Body of pancreas (tissue), 4 donors: ENCODE measurements around the gene TPST1. TPM values are rescaled to one million over a fixed set of nuclear protein-coding genes. Genes with fewer than 3 reads are reported as not detected.

Experiments used
- ATAC-seq: fragments of 150-250 bp; one replicate; pipeline ENCODE4 v1.9.1; 2016
- DNase-seq, 4 donors: peaks; one replicate each; pipeline ENCODE4 v3.0.0-alpha.2; 2019
- H3K27ac ChIP-seq, 4 donors: fragments of 200-600 bp; sonication (generic); 1 replicate in 3 of 4; 2 replicates in 1 of 4; pipeline versions ENCODE4 v1.5.1 to v1.6.1; 2016 to 2019; ENCODE audit warnings: mild to moderate bottlenecking in 1 of 4, mixed read lengths in 1 of 4, moderate library complexity in 1 of 4
- H3K27me3 ChIP-seq, 2 donors: fragments of 200-600 bp; sonication (generic); one replicate each; pipeline ENCODE4 v1.6.0; 2016; ENCODE audit warnings: mild to moderate bottlenecking in 1 of 2
- H3K36me3 ChIP-seq, 2 donors: fragments of 200-600 bp; sonication (generic); replicated peaks in 1 of 2; 2 replicates each; pipeline ENCODE4 v1.5.1; 2016; ENCODE audit warnings: low read depth in 2 of 2; ENCODE audit not compliant: insufficient read depth in 1 of 2
- H3K4me1 ChIP-seq: fragments of 200-600 bp; sonication (generic); one replicate; pipeline ENCODE4 v1.6.0; 2016
- H3K4me3 ChIP-seq, 2 donors: fragments of 200-600 bp; sonication (generic); 1 replicate in 1 of 2; 2 replicates in 1 of 2; pipeline ENCODE4 v1.5.1; 2016 to 2019
- H3K9me3 ChIP-seq, 3 donors: fragments of 200-600 bp; sonication (generic); 1 replicate in 2 of 3; 2 replicates in 1 of 3; pipeline ENCODE4 v1.5.1; 2016
- CTCF ChIP-seq, 7 experiments: fragments of 450-650 bp in 4 of 7; fragments of 200-600 bp in 3 of 7; sonication (generic) in 3 of 7; IDR thresholded peaks; one replicate each; pipeline ENCODE4 v1.5.1; 2016 to 2019; ENCODE audit warnings: antibody characterized with exemption in 7 of 7
- POLR2A ChIP-seq, 3 donors: fragments of 450-650 bp; IDR thresholded peaks; one replicate each; pipeline ENCODE4 v1.6.1; 2016; ENCODE audit warnings: antibody characterized with exemption in 3 of 3, mild to moderate bottlenecking in 2 of 3
- WGBS, 2 donors: methylation state at CpG; one replicate each; pipeline ENCODE4 v1.1.5; 2017; 5-methylcytosine and 5-hydroxymethylcytosine counted together
- intact Hi-C: fragments of 100-400 bp; cut with DNase I; formaldehyde crosslinking; loops from one replicate; pipeline ENCODE4 v1.15.1; 2023
- total RNA-seq, 2 donors: library from RNA; depleted of rRNA; stranded (reverse); fragments of >200 nt; gene quantifications; one replicate each; pipeline ENCODE4 v1.1.0, GENCODE V29; 2016

The TPST1 gene
- total RNA-seq, 2 donors from 2014 or later, result 12.5 to 16.5 TPM

- no peaks in the 10 kb centered on the region for H3K4me1 ChIP-seq
- H3K36me3 ChIP-seq, result no peaks in the 10 kb centered on the region
- DNase-seq, result no peak
- ATAC-seq, result no peak
- H3K27me3 ChIP-seq, result no peaks in the 10 kb centered on the region
- intact Hi-C loops, result no loop called here
- H3K4me3 ChIP-seq, result no peak overlapping the region
- TF ChIP-seq POLR2A (IDR thresholded peaks at IDR 0.05) (no peak), CTCF (IDR thresholded peaks at IDR 0.05) (no peak)
- no peak overlapping the region for H3K27ac ChIP-seq
- no peaks in the 10 kb centered on the region for H3K9me3 ChIP-seq
- 70 to 95% methylated on average over 2 to 4 of the region's 4 CpGs for WGBS, 2 donors
These were observed 150.6 kb downstream of the TPST1 start for GRCh38 chr7:66355756-66356155.

- intact Hi-C loops, result no loop called here
- DNase-seq, result no peak
- no peak for ATAC-seq
These were observed 151.2 kb downstream of the TPST1 start for GRCh38 chr7:66356277-66356721.

GRCh38 chr7:66357087-66357486, 152.0 kb downstream of the TPST1 start:
- H3K36me3 ChIP-seq, result no peaks in the 10 kb centered on the region
- H3K4me1 ChIP-seq, result no peaks in the 10 kb centered on the region
- no peak overlapping the region for H3K27ac ChIP-seq
- intact Hi-C loops, result no loop called here
- no peak for DNase-seq
- 64 to 72% methylated on average over 3 of the region's 3 CpGs for WGBS, 2 donors
- TF ChIP-seq CTCF (IDR thresholded peaks at IDR 0.05) (no peak), POLR2A (IDR thresholded peaks at IDR 0.05) (no peak)
- no peak for ATAC-seq
- no peak overlapping the region for H3K4me3 ChIP-seq
- no peaks in the 10 kb centered on the region for H3K9me3 ChIP-seq
- H3K27me3 ChIP-seq, result no peaks in the 10 kb centered on the region

More at GRCh38 chr7:66356277-66356721, 151.2 kb downstream of the TPST1 start:
- Histone ChIP-seq H3K4me3 (no peak overlapping the region), H3K27ac (no peak overlapping the region), H3K9me3 (no peaks in the 10 kb centered on the region), H3K36me3 (no peaks in the 10 kb centered on the region), H3K27me3 (no peaks in the 10 kb centered on the region), H3K4me1 (no peaks in the 10 kb centered on the region)
- WGBS, 2 donors, result 84 to 88% methylated on average over 6 of the region's 6 CpGs
- TF ChIP-seq CTCF (IDR thresholded peaks at IDR 0.05) (no peak), POLR2A (IDR thresholded peaks at IDR 0.05) (no peak)

- WGBS, 2 donors, result 79 to 91% methylated on average over 9 to 11 of the region's 11 CpGs
- Histone ChIP-seq H3K9me3 (no peaks in the 10 kb centered on the region), H3K4me1 (no peaks in the 10 kb centered on the region), H3K27ac (no peak overlapping the region), H3K4me3 (no peak overlapping the region), H3K36me3 (no peaks in the 10 kb centered on the region), H3K27me3 (no peaks in the 10 kb centered on the region)
- no peak for TF ChIP-seq CTCF (IDR thresholded peaks at IDR 0.05)
- TF ChIP-seq POLR2A (IDR thresholded peaks at IDR 0.05), result no peak
- intact Hi-C loops, result no loop called here
- ATAC-seq, result no peak
- peak in 1 of 4 donors; percentile 22 for DNase-seq
These were observed 154.6 kb downstream of the TPST1 start for GRCh38 chr7:66359656-66360211.

GRCh38 chr7:66362136-66362535, 157.0 kb downstream of the TPST1 start:
- H3K27me3 ChIP-seq, result no peaks in the 10 kb centered on the region
- no peaks in the 10 kb centered on the region for H3K4me1 ChIP-seq
- DNase-seq (no peak), ATAC-seq (no peak)
- no peak overlapping the region for H3K27ac ChIP-seq
- intact Hi-C loops, result no loop called here
- 94 to 97% methylated on average over 4 of the region's 4 CpGs for WGBS, 2 donors
- no peaks in the 10 kb centered on the region for H3K9me3 ChIP-seq
- no peaks in the 10 kb centered on the region for H3K36me3 ChIP-seq
- no peak overlapping the region for H3K4me3 ChIP-seq
- TF ChIP-seq CTCF (IDR thresholded peaks at IDR 0.05) (no peak), POLR2A (IDR thresholded peaks at IDR 0.05) (no peak)
